Panc1 (cell line): ENCODE measurements around the gene BCL2. TPM values are rescaled to one million over a fixed set of nuclear protein-coding genes. Genes with fewer than 3 reads are reported as not detected.

Experiments used
- ATAC-seq: fragments of 200-7000 bp; cut with Tn5 transposase; 2 replicates; pipeline ENCODE4 v1.9.1; 2020; ENCODE audit warnings: mild to moderate bottlenecking, moderate library complexity
- BruUV-seq: library from RNA; stranded (reverse); fragments of 400-500 nt; replicated peaks from 2 replicates; lab custom pipeline; 2021; lab: Mats Ljungman, UMichigan
- CTCF ChIA-PET: fragments of 300-600 bp; sonication (Branson Sonifier 250); formaldehyde crosslinking; loops from one replicate; lab custom pipeline; 2022; ENCODE audit warnings: antibody characterized with exemption; lab: Charles Lee
- POLR2A ChIA-PET: fragments of 300-600 bp; sonication (Branson Sonifier 250); formaldehyde crosslinking; loops from one replicate; lab custom pipeline; 2022; ENCODE audit warnings: antibody characterized with exemption; lab: Charles Lee
- DNase-seq: peaks from one replicate; pipeline ENCODE4 v3.0.0-alpha.2; 2010; ENCODE audit warnings: low read depth, low spot score
- H3K27ac ChIP-seq: 2 replicates; pipeline ENCODE4 v1.5.1; 2011; ENCODE audit warnings: mild to moderate bottlenecking, low read length, inconsistent platforms
- H3K27me3 ChIP-seq: fragments of 200-500 bp; sonication (Bioruptor generic); 2 replicates; pipeline ENCODE4 v1.6.0; 2014; ENCODE audit warnings: low read length, inconsistent platforms; ENCODE audit not compliant: control insufficient read depth, insufficient read depth
- H3K36me3 ChIP-seq: fragments of 200-500 bp; sonication (Bioruptor generic); 2 replicates; pipeline ENCODE4 v1.5.1; 2014; ENCODE audit warnings: inconsistent platforms, mild to moderate bottlenecking, low read length, moderate library complexity; ENCODE audit not compliant: control insufficient read depth, insufficient read depth
- H3K4me1 ChIP-seq: 2 replicates; pipeline ENCODE4 v1.5.1; 2011; ENCODE audit warnings: inconsistent platforms, mild to moderate bottlenecking, low read length, moderate library complexity; ENCODE audit not compliant: control insufficient read depth, insufficient read depth
- H3K4me3 ChIP-seq, 2 experiments: 2 replicates each; pipeline ENCODE4 v1.5.1; 2011 to 2012; ENCODE audit warnings: low read depth in 2 of 2, low read length in 2 of 2, mild to moderate bottlenecking in 2 of 2, inconsistent platforms in 1 of 2, moderate library complexity in 1 of 2
- H3K9me3 ChIP-seq: fragments of 200-500 bp; sonication (Bioruptor generic); 2 replicates; pipeline ENCODE4 v1.5.1; 2014; ENCODE audit warnings: low read depth, mild to moderate bottlenecking, inconsistent platforms, low read length, moderate library complexity; ENCODE audit not compliant: control insufficient read depth, insufficient read depth
- CTCF ChIP-seq: fragments of 450-650 bp; IDR thresholded peaks from 2 replicates; pipeline ENCODE4 v1.5.1; 2017; ENCODE audit warnings: mild to moderate bottlenecking
- POLR2AphosphoS5 ChIP-seq: IDR thresholded peaks from 2 replicates; pipeline ENCODE4 v1.6.1; 2012; ENCODE audit warnings: mild to moderate bottlenecking, low read depth, low read length, moderate library complexity
- REST ChIP-seq, 2 experiments: IDR thresholded peaks; 2 replicates each; pipeline ENCODE4 v1.6.1; 2011 to 2012; ENCODE audit warnings: low read depth in 2 of 2, control low read depth in 1 of 2, low read length in 1 of 2, mild to moderate bottlenecking in 1 of 2, moderate library complexity in 1 of 2; ENCODE audit not compliant: insufficient read depth in 1 of 2
- SIN3A ChIP-seq: IDR thresholded peaks from 2 replicates; pipeline ENCODE4 v1.6.1; 2012; ENCODE audit warnings: low read depth, mild to moderate bottlenecking, low read length, moderate library complexity, borderline replicate concordance; ENCODE audit not compliant: insufficient read depth
- TCF7L2 ChIP-seq: IDR thresholded peaks from 2 replicates; pipeline ENCODE4 v1.6.1; 2011; ENCODE audit warnings: mild to moderate bottlenecking, low read depth, low read length, inconsistent platforms
- in situ Hi-C: cut with HindIII; loops from 2 replicates; pipeline ENCODE4 v1.10.0; 2016; ENCODE audit warnings: low sequenced_read_pairs, low pct_unique_long_range_greater_than_20kb
- intact Hi-C: fragments of 100-400 bp; cut with micrococcal nuclease; formaldehyde crosslinking; loops from one replicate; pipeline ENCODE4 v1.10.0; 2022; ENCODE audit not compliant: unreplicated experiment
- total RNA-seq: library from RNA; stranded (reverse); gene quantifications from one replicate; pipeline ENCODE4 v1.2.1, GENCODE V29; 2021; ENCODE audit not compliant: unreplicated experiment

Gene BCL2
- total RNA-seq, 1 experiment from 2014 or later = 0.72 TPM

GRCh38 chr18:63087421-63088230 is 231.9 kb downstream of the BCL2 start:
- CTCF ChIA-PET = no interaction called here
- no peaks in the 10 kb centered on the region for H3K36me3 ChIP-seq
- ATAC-seq (no peak), DNase-seq (no peak)
- intact Hi-C loops (no loop called here), in situ Hi-C loops (no loop called here)
- TF ChIP-seq REST (IDR thresholded peaks at IDR 0.05; ENCODE audit: insufficient read depth in 1 of 2, low read depth in 2 of 2, low read length in 1 of 2) (no peak), TCF7L2 (no peak), CTCF (no peak), POLR2AphosphoS5 (no peak), SIN3A (no peak)
- H3K27me3 ChIP-seq = no peaks in the 10 kb centered on the region
- no peaks in the 10 kb centered on the region for H3K9me3 ChIP-seq
- BruUV-seq = no TSS peak
- no peaks in the 10 kb centered on the region for H3K4me1 ChIP-seq
- no peak overlapping the region for H3K4me3 ChIP-seq
- POLR2A ChIA-PET = no interaction called here
- H3K27ac ChIP-seq = no peak overlapping the region

- H3K27ac ChIP-seq = no peak overlapping the region
These were observed 234.0 kb downstream of the BCL2 start for GRCh38 chr18:63085611-63086010.

More at GRCh38 chr18:63085611-63086010, 234.0 kb downstream of the BCL2 start:
- no peak for ATAC-seq
- Histone ChIP-seq H3K4me3 (no peak overlapping the region), H3K36me3 (no peaks in the 10 kb centered on the region), H3K4me1 (no peaks in the 10 kb centered on the region), H3K9me3 (no peaks in the 10 kb centered on the region), H3K27me3 (no peaks in the 10 kb centered on the region)
- TF ChIP-seq TCF7L2 (no peak), CTCF (no peak), SIN3A (no peak), POLR2AphosphoS5 (no peak), REST (IDR thresholded peaks at IDR 0.05; ENCODE audit: insufficient read depth in 1 of 2, low read depth in 2 of 2, low read length in 1 of 2) (no peak)
- CTCF ChIA-PET = no interaction called here
- DNase-seq = no peak
- in situ Hi-C loops = no loop called here
- intact Hi-C loops = no loop called here
- POLR2A ChIA-PET = no interaction called here
- no TSS peak for BruUV-seq
